OCI-LY3 (cell line): ENCODE measurements around the gene HERPUD1.
"Not testable (repeated sequence)": the region's sequence is repeated elsewhere in the genome, so short reads cannot be mapped to it uniquely, and the experiment has no call there.

ENCODE experiments used
- H2AFZ ChIP-seq: fragments of 200-600, 300-600 bp; shearing (Covaris generic); 2 replicates; pipeline ENCODE4 v1.6.0; 2014; ENCODE audit warnings: antibody characterized with exemption, low read depth, low read length
- H3K27ac ChIP-seq: fragments of 200-600, 300-600 bp; sonication (generic); 2 replicates; pipeline ENCODE4 v1.5.1; 2014; ENCODE audit warnings: mild to moderate bottlenecking, low read length, moderate library complexity, mixed read lengths
- H3K27me3 ChIP-seq: fragments of 200-600, 300-600 bp; sonication (generic); 2 replicates; pipeline ENCODE4 v1.6.1; 2014; ENCODE audit warnings: low read depth, low read length, mixed read lengths
- H3K36me3 ChIP-seq: fragments of 200-600, 300-600 bp; sonication (generic); replicated peaks from 2 replicates; pipeline ENCODE3; 2014; ENCODE audit warnings: low read depth, low read length, mixed read lengths
- H3K4me1 ChIP-seq: fragments of 300-600, 200-600 bp; sonication (generic); 2 replicates; pipeline ENCODE4 v1.6.1; 2014; ENCODE audit warnings: low read length, mixed read lengths
- H3K4me2 ChIP-seq: fragments of 200-600, 300-600 bp; sonication (generic); 2 replicates; pipeline ENCODE4 v1.6.1; 2014; ENCODE audit warnings: low read length, mixed read lengths
- H3K4me3 ChIP-seq: fragments of 300-600, 200-600 bp; sonication (generic); 2 replicates; pipeline ENCODE4 v1.5.1; 2014; ENCODE audit warnings: antibody characterized with exemption, mild to moderate bottlenecking, low read length, moderate library complexity
- H3K79me2 ChIP-seq: fragments of 300-600, 200-600 bp; shearing (Covaris generic); 2 replicates; pipeline ENCODE4 v1.6.1; 2014; ENCODE audit warnings: mild to moderate bottlenecking, low read length, mixed read lengths
- H3K9ac ChIP-seq: fragments of 300-600, 200-600 bp; shearing (Covaris generic); 2 replicates; pipeline ENCODE4 v1.6.0; 2014; ENCODE audit warnings: mild to moderate bottlenecking, low read length, moderate library complexity
- H3K9me3 ChIP-seq: fragments of 200-600, 300-600 bp; shearing (Covaris generic); 2 replicates; pipeline ENCODE4 v1.6.1; 2014; ENCODE audit warnings: low read length, mixed read lengths; ENCODE audit not compliant: insufficient read depth
- H4K20me1 ChIP-seq: fragments of 200-600, 300-600 bp; sonication (generic); 2 replicates; pipeline ENCODE4 v1.6.1; 2016; ENCODE audit warnings: low read length, mixed read lengths; ENCODE audit not compliant: insufficient read depth
- EZH2phosphoT487 ChIP-seq: fragments of 200-600 bp; shearing (Covaris generic); IDR thresholded peaks from 2 replicates; pipeline ENCODE4 v1.6.1; 2018; ENCODE audit warnings: antibody characterized with exemption, mixed run types, low read depth
- TF ChIP-seq, protein P1 (sequence below): fragments of 200-600, 300-600 bp; sonication (generic); IDR thresholded peaks from 2 replicates; pipeline ENCODE4 v1.5.1; 2014; ENCODE audit warnings: antibody characterized with exemption, low read length, low read depth

The HERPUD1 gene

DNA sequence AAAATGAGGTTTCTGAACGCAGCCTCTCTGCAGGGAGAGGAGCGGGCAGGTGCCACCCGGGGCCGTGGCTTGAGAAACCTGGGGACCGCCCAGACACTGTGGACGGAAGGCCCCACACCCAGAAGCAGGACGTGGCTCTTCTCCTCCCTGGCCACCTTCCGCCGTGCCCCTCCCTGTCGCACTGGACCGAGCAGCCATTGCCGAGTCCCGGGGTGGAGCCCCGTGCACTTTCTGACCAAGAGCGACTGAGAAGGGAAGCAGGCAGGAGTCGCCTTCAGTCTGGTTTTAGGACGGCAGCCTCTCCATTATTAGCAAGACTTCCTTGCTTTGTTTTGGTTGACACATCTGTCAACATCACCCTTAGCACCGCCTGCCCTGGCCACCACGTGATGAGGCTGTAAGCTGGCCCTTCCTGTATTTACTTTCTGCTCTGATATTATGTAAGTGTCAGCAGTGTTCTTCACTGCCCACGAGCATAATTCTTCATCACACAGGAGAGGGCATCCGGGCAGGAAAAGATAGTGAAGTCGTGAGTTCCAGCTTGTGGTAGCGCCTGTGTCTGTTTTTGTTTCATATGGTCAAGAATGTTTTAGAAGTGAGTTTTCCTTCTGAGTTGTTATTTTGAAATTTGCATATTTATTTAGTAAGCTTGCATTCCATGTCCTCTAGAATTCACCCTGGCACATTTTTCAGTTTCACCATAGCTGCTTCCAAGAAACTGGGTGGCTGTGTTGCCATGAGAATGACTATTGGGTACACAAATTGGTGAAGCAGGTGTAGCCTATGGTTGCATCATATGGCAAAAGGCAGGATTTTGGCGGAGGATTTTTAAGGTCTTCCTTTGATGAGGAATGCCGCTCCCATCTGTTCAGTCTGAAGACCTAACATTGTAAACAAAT is 1.0 kb downstream of the HERPUD1 start:
- Histone ChIP-seq H3K9ac (peak overlapping the region; percentile 97), H3K4me3 (peak overlapping the region; percentile 94), H2AFZ (no peak overlapping the region), H3K9me3 (no peaks in the 10 kb centered on the region), H3K27me3 (no peaks in the 10 kb centered on the region), H3K36me3 (peaks cover 54% of the 10 kb centered on the region), H3K79me2 (peaks cover 60% of the 10 kb centered on the region), H3K4me1 (peaks cover 58% of the 10 kb centered on the region), H3K4me2 (peak overlapping the region; percentile 87), H3K27ac (peak overlapping the region; percentile 92), H4K20me1 (peaks cover 56% of the 10 kb centered on the region)
- no peak for TF ChIP-seq EZH2phosphoT487
- TF ChIP-seq, protein P1, sequence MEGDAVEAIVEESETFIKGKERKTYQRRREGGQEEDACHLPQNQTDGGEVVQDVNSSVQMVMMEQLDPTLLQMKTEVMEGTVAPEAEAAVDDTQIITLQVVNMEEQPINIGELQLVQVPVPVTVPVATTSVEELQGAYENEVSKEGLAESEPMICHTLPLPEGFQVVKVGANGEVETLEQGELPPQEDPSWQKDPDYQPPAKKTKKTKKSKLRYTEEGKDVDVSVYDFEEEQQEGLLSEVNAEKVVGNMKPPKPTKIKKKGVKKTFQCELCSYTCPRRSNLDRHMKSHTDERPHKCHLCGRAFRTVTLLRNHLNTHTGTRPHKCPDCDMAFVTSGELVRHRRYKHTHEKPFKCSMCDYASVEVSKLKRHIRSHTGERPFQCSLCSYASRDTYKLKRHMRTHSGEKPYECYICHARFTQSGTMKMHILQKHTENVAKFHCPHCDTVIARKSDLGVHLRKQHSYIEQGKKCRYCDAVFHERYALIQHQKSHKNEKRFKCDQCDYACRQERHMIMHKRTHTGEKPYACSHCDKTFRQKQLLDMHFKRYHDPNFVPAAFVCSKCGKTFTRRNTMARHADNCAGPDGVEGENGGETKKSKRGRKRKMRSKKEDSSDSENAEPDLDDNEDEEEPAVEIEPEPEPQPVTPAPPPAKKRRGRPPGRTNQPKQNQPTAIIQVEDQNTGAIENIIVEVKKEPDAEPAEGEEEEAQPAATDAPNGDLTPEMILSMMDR = no peak

GRCh38 chr16:56933828-56934598 is 2.1 kb downstream of the HERPUD1 start:
- Histone ChIP-seq H3K4me3 (peak overlapping the region; percentile 94), H3K79me2 (peaks cover 71% of the 10 kb centered on the region), H3K27me3 (no peaks in the 10 kb centered on the region), H3K4me2 (peak overlapping the region; percentile 87), H2AFZ (no peak overlapping the region), H4K20me1 (peaks cover 64% of the 10 kb centered on the region), H3K27ac (peak overlapping the region; percentile 92), H3K4me1 (peaks cover 67% of the 10 kb centered on the region), H3K9me3 (no peaks in the 10 kb centered on the region), H3K9ac (peak overlapping the region; percentile 97), H3K36me3 (peaks cover 62% of the 10 kb centered on the region)
- TF ChIP-seq EZH2phosphoT487 = no peak
- TF ChIP-seq, protein P1 = no peak

DNA sequence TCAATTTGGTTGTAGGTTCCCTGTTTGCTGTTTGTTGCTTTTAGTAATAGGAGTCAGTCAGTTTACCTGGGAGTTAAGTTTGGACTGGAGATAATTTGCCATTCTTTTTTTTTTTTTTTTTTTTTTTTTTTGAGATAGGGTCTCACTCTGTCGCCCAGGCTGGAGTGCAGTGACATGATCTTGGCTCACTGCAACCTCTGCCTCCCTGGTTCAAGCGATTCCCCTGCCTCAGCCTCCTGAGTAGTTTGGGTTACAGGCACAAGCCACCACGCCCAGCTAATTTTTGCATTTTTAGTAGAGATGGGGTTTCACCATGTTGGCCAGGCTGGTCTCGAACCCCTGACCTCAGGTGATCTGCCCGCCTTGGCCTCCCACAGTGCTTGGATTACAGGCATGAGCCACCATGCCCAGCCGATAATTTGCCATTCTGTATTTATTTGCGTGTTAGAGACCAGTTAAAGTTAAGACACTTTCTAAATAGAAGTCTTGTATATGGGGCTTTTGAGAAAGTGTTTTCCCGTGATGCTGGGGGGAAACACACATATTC is 2.7 kb downstream of the HERPUD1 start:
- peak overlapping the region; percentile 87 for H3K4me2 ChIP-seq
- peaks cover 77% of the 10 kb centered on the region for H3K79me2 ChIP-seq
- peaks cover 68% of the 10 kb centered on the region for H3K36me3 ChIP-seq
- peaks cover 71% of the 10 kb centered on the region for H4K20me1 ChIP-seq
- peak overlapping the region; percentile 92 for H3K27ac ChIP-seq
- not testable (repeated sequence) for H3K9me3 ChIP-seq, H2AFZ ChIP-seq, H3K27me3 ChIP-seq
- peaks cover 72% of the 10 kb centered on the region for H3K4me1 ChIP-seq
- H3K4me3 ChIP-seq = peak overlapping the region; percentile 94
- H3K9ac ChIP-seq = peak overlapping the region; percentile 97

GRCh38 chr16:56935201-56935600 is 3.3 kb downstream of the HERPUD1 start:
- Histone ChIP-seq H3K27me3 (no peaks in the 10 kb centered on the region), H3K79me2 (peaks cover 82% of the 10 kb centered on the region), H3K4me3 (peak overlapping the region; percentile 94), H3K36me3 (peaks cover 73% of the 10 kb centered on the region), H2AFZ (no peak overlapping the region), H3K9me3 (no peaks in the 10 kb centered on the region), H4K20me1 (peaks cover 76% of the 10 kb centered on the region), H3K4me2 (peak overlapping the region; percentile 87), H3K4me1 (peaks cover 72% of the 10 kb centered on the region), H3K27ac (peak overlapping the region; percentile 92), H3K9ac (peak overlapping the region; percentile 39)
- no peak for TF ChIP-seq EZH2phosphoT487
- TF ChIP-seq, protein P1 = no peak
